NT2/D1 (cell line): ENCODE results near the gene AKIP1.
"Not testable (repeated sequence)": the region's sequence is repeated elsewhere in the genome, so short reads cannot be mapped to it uniquely, and the experiment has no call there.

Experiments used
- SUZ12 ChIP-seq: IDR thresholded peaks from 2 replicates; pipeline ENCODE4 v1.6.1; 2011; ENCODE audit not compliant: insufficient read length, insufficient read depth; ENCODE audit errors: extremely low read depth
- ZNF274 ChIP-seq: IDR thresholded peaks from 2 replicates; pipeline ENCODE4 v1.6.1; 2011; ENCODE audit warnings: mild to moderate bottlenecking, low read depth, low read length

- TF ChIP-seq SUZ12, ZNF274: not testable (repeated sequence)
Measured at GRCh38 chr11:8891185-8891584, 19.8 kb upstream of the AKIP1 start.
